H1 (cell line): ENCODE results near the gene PSMC3IP. TPM values are rescaled to one million over a fixed set of nuclear protein-coding genes. Genes with fewer than 3 reads are reported as not detected.
A peak's percentile ranks its signal among the peaks of the same experiment; 100 is the strongest.

Source experiments
- CTCF ChIA-PET: fragments of 300-600 bp; sonication (Branson Sonifier 250); formaldehyde crosslinking; loops from one replicate; lab custom pipeline; 2021; ENCODE audit not compliant: partially characterized antibody; lab: Charles Lee
- POLR2A ChIA-PET: fragments of 300-600 bp; sonication (Branson Sonifier 250); formaldehyde crosslinking; loops from one replicate; lab custom pipeline; 2021; ENCODE audit warnings: inconsistent platforms; ENCODE audit not compliant: partially characterized antibody; lab: Charles Lee
- DNase-seq, 2 experiments: peaks; one replicate each; pipeline versions ENCODE4 v3.0.0 to v3.0.0-alpha.2; 2010 to 2022; ENCODE audit warnings: low spot score in 2 of 2, low read depth in 1 of 2, mixed read lengths in 1 of 2
- FAIRE-seq: peaks from 2 replicates; lab custom pipeline; 2011; peaks lifted over from hg19 to GRCh38; lab: Jason Lieb, UNC
- H2AFZ ChIP-seq: 2 replicates; pipeline ENCODE4 v1.8.1; 2012; ENCODE audit warnings: low read length, inconsistent platforms
- H2AK5ac ChIP-seq: 2 replicates; pipeline ENCODE4 v1.6.1; 2013; ENCODE audit warnings: low read depth, low read length
- H2BK120ac ChIP-seq: replicated peaks from 2 replicates; pipeline ENCODE3; 2013; ENCODE audit warnings: low read depth, low read length, inconsistent platforms
- H2BK12ac ChIP-seq: 2 replicates; pipeline ENCODE4 v1.6.1; 2013; ENCODE audit warnings: low read depth, low read length
- H2BK15ac ChIP-seq: 2 replicates; pipeline ENCODE4 v1.6.1; 2013; ENCODE audit warnings: low read length
- H2BK20ac ChIP-seq: 2 replicates; pipeline ENCODE4 v1.6.1; 2013; ENCODE audit warnings: low read length
- H2BK5ac ChIP-seq: 2 replicates; pipeline ENCODE4 v1.6.1; 2013; ENCODE audit warnings: low read depth, low read length
- H3K14ac ChIP-seq: 2 replicates; pipeline ENCODE4 v1.6.1; 2013; ENCODE audit warnings: inconsistent platforms; ENCODE audit not compliant: insufficient read length
- H3K18ac ChIP-seq: 2 replicates; pipeline ENCODE4 v1.6.1; 2013; ENCODE audit warnings: low read length; ENCODE audit errors: extremely low read depth
- H3K23ac ChIP-seq: 2 replicates; pipeline ENCODE4 v1.6.1; 2013; ENCODE audit warnings: inconsistent platforms; ENCODE audit not compliant: insufficient read length
- H3K23me2 ChIP-seq: 2 replicates; pipeline ENCODE4 v1.6.1; 2013; ENCODE audit warnings: low read depth, low read length
- H3K27ac ChIP-seq: 2 replicates; pipeline ENCODE4 v1.6.1; 2011; ENCODE audit warnings: low read depth, low read length, inconsistent platforms
- H3K27me3 ChIP-seq, 4 experiments: replicated peaks in 1 of 4; 1 replicate in 1 of 4; 2 replicates in 3 of 4; pipeline versions ENCODE4 v1.6.1 to v1.8.1; 2011 to 2013; ENCODE audit warnings: low read length in 3 of 4, mild to moderate bottlenecking in 3 of 4, inconsistent platforms in 2 of 4, mixed read lengths in 2 of 4, moderate library complexity in 1 of 4; ENCODE audit not compliant: control insufficient read depth in 3 of 4, insufficient read depth in 3 of 4; ENCODE audit errors: extremely low read depth in 1 of 4
- H3K36me3 ChIP-seq, 4 experiments: 2 replicates each; pipeline versions ENCODE4 v1.6.1 to v1.8.1; 2011 to 2013; ENCODE audit warnings: mild to moderate bottlenecking in 4 of 4, low read length in 3 of 4, moderate library complexity in 2 of 4, control low read depth in 1 of 4, inconsistent platforms in 1 of 4; ENCODE audit not compliant: insufficient read depth in 4 of 4, control insufficient read depth in 2 of 4
- H3K4ac ChIP-seq: replicated peaks from 2 replicates; pipeline ENCODE3; 2013; ENCODE audit warnings: low read length, low read depth, mixed read lengths, inconsistent platforms; ENCODE audit not compliant: insufficient read length
- H3K4me1 ChIP-seq, 4 experiments: replicated peaks in 1 of 4; 1 replicate in 1 of 4; 2 replicates in 3 of 4; pipeline versions ENCODE4 v1.6.1 to v1.8.1; 2011 to 2013; ENCODE audit warnings: low read length in 3 of 4, inconsistent platforms in 2 of 4, mixed read lengths in 1 of 4; ENCODE audit not compliant: insufficient read depth in 4 of 4, control insufficient read depth in 3 of 4
- H3K4me2 ChIP-seq, 2 experiments: 2 replicates each; pipeline versions ENCODE4 v1.6.1 to v1.8.1; 2011 to 2013; ENCODE audit warnings: low read depth in 2 of 2, low read length in 2 of 2, control low read depth in 1 of 2, inconsistent platforms in 1 of 2, mild to moderate bottlenecking in 1 of 2; ENCODE audit not compliant: insufficient read depth in 1 of 2
- H3K4me3 ChIP-seq, 4 experiments: fragments of 200-600, 300-600 bp in 1 of 4; sonication (generic), shearing (Covaris generic), sonication (Bioruptor Twin) in 1 of 4; 2 replicates each; pipeline versions ENCODE4 v1.5.1 to v1.8.1; 2011 to 2016; ENCODE audit warnings: low read length in 4 of 4, low read depth in 3 of 4, control low read depth in 2 of 4, inconsistent platforms in 2 of 4, mild to moderate bottlenecking in 2 of 4, mixed read lengths in 1 of 4, moderate library complexity in 1 of 4; ENCODE audit not compliant: insufficient read depth in 2 of 4; ENCODE audit errors: extremely low read depth in 1 of 4
- H3K56ac ChIP-seq: replicated peaks from 2 replicates; pipeline ENCODE3; 2013; ENCODE audit warnings: low read depth, mild to moderate bottlenecking, mixed read lengths, low read length, inconsistent platforms; ENCODE audit not compliant: insufficient read length
- H3K79me1 ChIP-seq: 2 replicates; pipeline ENCODE4 v1.6.1; 2013; ENCODE audit warnings: low read depth, low read length, control low read depth
- H3K79me2 ChIP-seq, 2 experiments: 2 replicates each; pipeline versions ENCODE4 v1.6.1 to v1.8.1; 2012 to 2013; ENCODE audit warnings: low read length in 2 of 2, mild to moderate bottlenecking in 2 of 2, inconsistent platforms in 1 of 2; ENCODE audit not compliant: insufficient read depth in 2 of 2, control insufficient read depth in 1 of 2
- H3K9ac ChIP-seq, 4 experiments: replicated peaks in 1 of 4; 1 replicate in 1 of 4; 2 replicates in 3 of 4; pipeline versions ENCODE4 v1.6.1 to v1.8.1; 2011 to 2013; ENCODE audit warnings: low read depth in 3 of 4, low read length in 3 of 4, control low read depth in 2 of 4, mild to moderate bottlenecking in 2 of 4, moderate library complexity in 2 of 4, inconsistent platforms in 1 of 4; ENCODE audit errors: extremely low read depth in 1 of 4
- H3K9me3 ChIP-seq, 2 experiments: 2 replicates each; pipeline versions ENCODE4 v1.6.1 to v1.8.1; 2012 to 2013; ENCODE audit warnings: mild to moderate bottlenecking in 2 of 2, moderate library complexity in 2 of 2, control low read depth in 1 of 2, inconsistent platforms in 1 of 2, low read depth in 1 of 2, low read length in 1 of 2, mixed read lengths in 1 of 2; ENCODE audit not compliant: insufficient read depth in 2 of 2
- H4K20me1 ChIP-seq, 2 experiments: replicated peaks in 1 of 2; 2 replicates each; pipeline versions ENCODE3 to v1.8.1; 2011 to 2013; ENCODE audit warnings: inconsistent platforms in 2 of 2, low read length in 2 of 2, mild to moderate bottlenecking in 1 of 2; ENCODE audit not compliant: insufficient read depth in 2 of 2, control insufficient read depth in 1 of 2
- H4K5ac ChIP-seq: 2 replicates; pipeline ENCODE4 v1.6.1; 2013; ENCODE audit warnings: low read length, low read depth, mixed read lengths, inconsistent platforms; ENCODE audit not compliant: insufficient read length
- H4K8ac ChIP-seq: 2 replicates; pipeline ENCODE4 v1.8.0; 2013; ENCODE audit warnings: mild to moderate bottlenecking, moderate library complexity, low read length, inconsistent platforms; ENCODE audit not compliant: insufficient read depth; ENCODE audit errors: extremely low read depth
- H4K91ac ChIP-seq: replicated peaks from 2 replicates; pipeline ENCODE3; 2013; ENCODE audit warnings: low read length, mixed read lengths, inconsistent platforms; ENCODE audit not compliant: insufficient read length
- ASH2L ChIP-seq: fragments of 200-600, 300-600 bp; sonication (generic); IDR thresholded peaks from one replicate; pipeline ENCODE4 v1.7.1; 2017; ENCODE audit warnings: low read length
- BRCA1 ChIP-seq: IDR thresholded peaks from 2 replicates; pipeline ENCODE4 v1.6.1; 2012; ENCODE audit warnings: low read depth, low read length, improper control_type of control experiment
- CREB1 ChIP-seq: IDR thresholded peaks from 2 replicates; pipeline ENCODE4 v1.6.1; 2012; ENCODE audit warnings: inconsistent platforms
- FOSL1 ChIP-seq: IDR thresholded peaks from 2 replicates; pipeline ENCODE4 v1.6.1; 2011; ENCODE audit warnings: mild to moderate bottlenecking, low read depth, low read length, moderate library complexity; ENCODE audit not compliant: insufficient read depth
- NRF1 ChIP-seq: IDR thresholded peaks from 2 replicates; pipeline ENCODE4 v1.6.1; 2011; ENCODE audit warnings: mild to moderate bottlenecking, low read depth, low read length, improper control_type of control experiment
- RBBP5 ChIP-seq: IDR thresholded peaks from 2 replicates; pipeline ENCODE4 v1.7.1; 2012; ENCODE audit warnings: low read depth, mild to moderate bottlenecking, inconsistent platforms, low read length, moderate library complexity, borderline replicate concordance
- SIN3A ChIP-seq, 2 experiments: IDR thresholded peaks in 1 of 2; conservative IDR thresholded peaks in 1 of 2; 2 replicates each; pipeline ENCODE4 v1.6.1; 2011 to 2012; ENCODE audit warnings: low read length in 2 of 2, improper control_type of control experiment in 1 of 2, low read depth in 1 of 2, mild to moderate bottlenecking in 1 of 2
- TAF1 ChIP-seq: IDR thresholded peaks from 2 replicates; pipeline ENCODE4 v1.6.1; 2011; ENCODE audit warnings: mild to moderate bottlenecking, low read depth, low read length
- TAF7 ChIP-seq: optimal IDR thresholded peaks from 2 replicates; pipeline ENCODE3; 2011; ENCODE audit warnings: low read depth, mild to moderate bottlenecking, inconsistent platforms, low read length, moderate library complexity, borderline replicate concordance
- TBP ChIP-seq: IDR thresholded peaks from 2 replicates; pipeline ENCODE4 v1.6.1; 2011; ENCODE audit warnings: low read depth, low read length, improper control_type of control experiment
- TCF12 ChIP-seq: IDR thresholded peaks from 2 replicates; pipeline ENCODE4 v1.6.1; 2011; ENCODE audit warnings: low read depth, mild to moderate bottlenecking, low read length
- WGBS, 2 experiments: shearing (Covaris generic) in 1 of 2; methylation state at CpG; one replicate each; pipeline versions ENCODE4 v1.1.6 to v1.1.7; 2013 to 2015; ENCODE audit warnings: low lambda C conversion rate in 2 of 2, mixed read lengths in 2 of 2, inconsistent platforms in 1 of 2, low coverage in 1 of 2, missing lambda C conversion rate in 1 of 2; ENCODE audit not compliant: insufficient replicate concordance in 2 of 2, insufficient coverage in 1 of 2, insufficient read length in 1 of 2; ENCODE audit errors: extremely low coverage in 1 of 2, missing lambda C conversion rate in 1 of 2; 5-methylcytosine and 5-hydroxymethylcytosine counted together
- polyA plus RNA-seq, 7 experiments: library from polyadenylated mRNA; depleted of rRNA in 3 of 7; stranded (reverse) in 5 of 7; unstranded in 2 of 7; fragments of >200 nt in 5 of 7; fragments of 200-250 nt in 2 of 7; gene quantifications; 1 replicate in 5 of 7; 2 replicates in 1 of 7; 4 replicates in 1 of 7; pipeline versions ENCODE4 v1.2.1 to v1.2.3, GENCODE V29; 2011 to 2013; ENCODE audit warnings: missing spikeins in 2 of 7, mixed read lengths in 2 of 7
- total RNA-seq: library from RNA; stranded (reverse); fragmentation: NEBNext Ultra II Directional; extraction: Animal tissue kit (Norgen Biotek cat#: 25700); gene quantifications from 2 replicates; pipeline ENCODE4 v1.2.1, GENCODE V29; 2021

The PSMC3IP gene
- total and polyA plus RNA-seq, 2 of the 8 experiments (the other 6 are each of a cell fraction or from before 2014, with no cell fraction given) = 11.5 to 21.9 TPM

GRCh38 chr17:42554250-42555121 is 23.0 kb downstream of the PSMC3IP start:
- DNase-seq = peak in 1 of 2 experiments; percentile 95
- peaks cover 3% of the 10 kb centered on the region; the same call in 1 of the 2 replicates for H3K23me2 ChIP-seq
- no peaks in the 10 kb centered on the region for H3K36me3 ChIP-seq
- no peak overlapping the region for H2BK20ac ChIP-seq
- H2BK5ac ChIP-seq = peak overlapping the region; percentile 97
- ChIA-PET CTCF (interaction anchor here (0.6 to 3.1 kb wide), 7 partner anchors 11 to 122 kb away, joined by 3 to 15 read pairs (median 5); partner anchors contain the start of genes MLX and PSMC3IP), POLR2A (interaction anchor here (0.6 to 2.9 kb wide), 10 partner anchors 11 to 209 kb away, joined by 3 to 16 read pairs (median 4); partner anchors contain the start of genes MLX and NAGLU)
- 4% methylated on average over 45 of the region's 82 CpGs; no CpG with 5 or more reads in 1 of the 2 experiments for WGBS, 2 experiments
- H3K14ac ChIP-seq = peak overlapping the region; percentile 88
- no peaks in the 10 kb centered on the region for H3K9me3 ChIP-seq
- peak overlapping the region; percentile 53; the same call in 1 of the 2 replicates for H3K27ac ChIP-seq
- H2AFZ ChIP-seq = peak overlapping the region; percentile 68; the same call in 1 of the 2 replicates
- H2BK12ac ChIP-seq = peak overlapping the region; percentile 55; the same call in 1 of the 2 replicates
- H3K9ac ChIP-seq = peak overlapping the region; percentile 35 to 82 (median 59)
- peaks cover 0 to 9% (median 6%) of the 10 kb centered on the region in 4 experiments; a peak in 6 of 7 replicates for H3K4me1 ChIP-seq
- H4K8ac ChIP-seq = peak overlapping the region; percentile 86
- H3K23ac ChIP-seq = no peak overlapping the region
- peak overlapping the region; percentile 61 to 84 (median 71) for H3K4me3 ChIP-seq
- H4K5ac ChIP-seq = peak overlapping the region; percentile 78
- no peaks in the 10 kb centered on the region; a peak in 1 of 4 replicates for H3K79me2 ChIP-seq
- peak overlapping the region; percentile 98 for H4K91ac ChIP-seq
- no peak overlapping the region; the same call in 1 of the 2 replicates for H2BK15ac ChIP-seq
- H3K18ac ChIP-seq = peak overlapping the region; percentile 87
- no peaks in the 10 kb centered on the region; a peak in 1 of 7 replicates for H3K27me3 ChIP-seq
- H3K4me2 ChIP-seq = peak overlapping the region; percentile 75 to 87
- peaks cover 0 to 1% of the 10 kb centered on the region in 2 experiments for H4K20me1 ChIP-seq
- H3K79me1 ChIP-seq = peaks cover 2% of the 10 kb centered on the region
- no peak overlapping the region for H2AK5ac ChIP-seq
- FAIRE-seq = no peak
- peak overlapping the region; percentile 82 for H3K56ac ChIP-seq
- peak overlapping the region; percentile 97 for H3K4ac ChIP-seq
- H2BK120ac ChIP-seq = peak overlapping the region; percentile 78
- TF ChIP-seq CREB1 = peak; percentile 93
- peak; percentile 43; the same call in 1 of the 2 replicates for TF ChIP-seq TBP
- TF ChIP-seq FOSL1 = no peak
- peak; percentile 93 for TF ChIP-seq RBBP5
- peak; percentile 79 for TF ChIP-seq ASH2L
- TF ChIP-seq NRF1 = peak; percentile 18; the same call in 1 of the 2 replicates
- no peak for TF ChIP-seq BRCA1
- TF ChIP-seq TAF1 = peak; percentile 71
- TF ChIP-seq TAF7 = peak; percentile 15
- TF ChIP-seq TCF12 = no peak
- TF ChIP-seq SIN3A (conservative IDR thresholded peaks at IDR 0.05 in 1 of 2, IDR thresholded peaks at IDR 0.05 in 1 of 2; ENCODE audit: low read depth in 1 of 2, low read length in 2 of 2) = peak in 1 of 2 experiments; percentile 67; a peak in 1 of 4 replicates
